ENCODE results near the gene DGCR2.
"Not testable (repeated sequence)": the region's sequence is repeated elsewhere in the genome, so short reads cannot be mapped to it uniquely, and the experiment has no call there.

- not testable (repeated sequence) for TF ChIP-seq CTCF (IDR thresholded peaks at IDR 0.05; ENCODE audit: poor library complexity, severe bottlenecking); POLR2AphosphoS5 (IDR thresholded peaks at IDR 0.05); MXI1 (conservative IDR thresholded peaks at IDR 0.05; ENCODE audit: poor library complexity, severe bottlenecking); EP300 (conservative IDR thresholded peaks at IDR 0.05; ENCODE audit: poor library complexity, severe bottlenecking)
These were observed 33.9 kb upstream of the DGCR2 start for GRCh38 chr22:19156109-19156508.
